ENCODE data around the gene BFSP2.

DNA sequence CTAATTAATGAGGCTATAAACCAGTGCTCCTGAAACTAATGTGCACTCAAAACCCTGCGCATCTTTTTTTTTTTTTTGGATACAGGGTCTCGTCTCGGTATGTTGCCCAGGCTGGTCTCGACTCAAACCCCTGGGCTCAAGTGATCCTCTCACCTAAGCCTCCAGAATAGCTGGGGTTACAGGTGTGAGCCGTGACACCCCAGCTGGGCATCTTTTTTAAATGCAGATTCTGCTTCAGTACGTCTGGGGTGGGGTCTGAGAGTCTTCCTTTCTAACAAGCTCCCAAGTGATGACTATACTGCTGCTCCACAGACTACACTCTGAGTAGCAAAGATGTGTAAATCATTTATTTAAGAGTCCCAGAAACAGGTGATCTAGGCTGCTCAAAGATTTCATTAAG is 73.0 kb downstream of the BFSP2 start:
- TF ChIP-seq, protein P1, sequence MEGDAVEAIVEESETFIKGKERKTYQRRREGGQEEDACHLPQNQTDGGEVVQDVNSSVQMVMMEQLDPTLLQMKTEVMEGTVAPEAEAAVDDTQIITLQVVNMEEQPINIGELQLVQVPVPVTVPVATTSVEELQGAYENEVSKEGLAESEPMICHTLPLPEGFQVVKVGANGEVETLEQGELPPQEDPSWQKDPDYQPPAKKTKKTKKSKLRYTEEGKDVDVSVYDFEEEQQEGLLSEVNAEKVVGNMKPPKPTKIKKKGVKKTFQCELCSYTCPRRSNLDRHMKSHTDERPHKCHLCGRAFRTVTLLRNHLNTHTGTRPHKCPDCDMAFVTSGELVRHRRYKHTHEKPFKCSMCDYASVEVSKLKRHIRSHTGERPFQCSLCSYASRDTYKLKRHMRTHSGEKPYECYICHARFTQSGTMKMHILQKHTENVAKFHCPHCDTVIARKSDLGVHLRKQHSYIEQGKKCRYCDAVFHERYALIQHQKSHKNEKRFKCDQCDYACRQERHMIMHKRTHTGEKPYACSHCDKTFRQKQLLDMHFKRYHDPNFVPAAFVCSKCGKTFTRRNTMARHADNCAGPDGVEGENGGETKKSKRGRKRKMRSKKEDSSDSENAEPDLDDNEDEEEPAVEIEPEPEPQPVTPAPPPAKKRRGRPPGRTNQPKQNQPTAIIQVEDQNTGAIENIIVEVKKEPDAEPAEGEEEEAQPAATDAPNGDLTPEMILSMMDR (IDR thresholded peaks at IDR 0.05), result no peak
- TF ChIP-seq POLR2AphosphoS5 (IDR thresholded peaks at IDR 0.05) (no peak), POLR2A (IDR thresholded peaks at IDR 0.05) (no peak), EP300 (IDR thresholded peaks at IDR 0.05) (no peak)
